ENCODE data around the gene SCP2.

DNA sequence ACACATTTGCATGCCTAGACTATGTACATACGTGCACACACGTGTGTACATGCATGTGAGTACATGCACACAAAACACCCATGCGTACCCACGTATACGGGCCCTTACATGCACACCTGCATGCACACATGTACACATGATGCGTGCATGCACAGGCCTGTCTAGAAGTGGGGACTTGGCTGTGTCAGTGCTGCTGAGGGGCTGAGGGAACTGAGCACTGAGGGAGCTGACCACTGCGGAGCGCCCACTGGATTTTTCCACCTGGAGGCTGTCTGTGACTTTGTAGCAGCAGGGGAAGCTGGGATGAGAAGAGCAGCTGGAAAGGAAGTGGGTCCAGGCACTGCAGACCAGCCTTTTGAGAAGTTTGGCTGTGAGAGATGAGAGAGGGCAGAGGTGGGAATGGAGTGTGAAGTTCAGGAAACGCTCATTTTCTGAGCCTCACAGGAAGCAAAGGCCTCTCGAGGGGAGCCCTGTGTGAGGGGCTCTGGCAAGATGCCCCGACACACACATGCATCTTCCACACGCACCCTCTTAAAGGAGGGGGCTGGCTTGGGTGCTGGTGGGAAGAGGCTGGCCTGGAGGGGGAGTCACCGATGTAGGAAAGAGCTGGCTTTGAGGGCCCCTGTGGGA is 155.9 kb downstream of the SCP2 start:
- TF ChIP-seq, protein P1, sequence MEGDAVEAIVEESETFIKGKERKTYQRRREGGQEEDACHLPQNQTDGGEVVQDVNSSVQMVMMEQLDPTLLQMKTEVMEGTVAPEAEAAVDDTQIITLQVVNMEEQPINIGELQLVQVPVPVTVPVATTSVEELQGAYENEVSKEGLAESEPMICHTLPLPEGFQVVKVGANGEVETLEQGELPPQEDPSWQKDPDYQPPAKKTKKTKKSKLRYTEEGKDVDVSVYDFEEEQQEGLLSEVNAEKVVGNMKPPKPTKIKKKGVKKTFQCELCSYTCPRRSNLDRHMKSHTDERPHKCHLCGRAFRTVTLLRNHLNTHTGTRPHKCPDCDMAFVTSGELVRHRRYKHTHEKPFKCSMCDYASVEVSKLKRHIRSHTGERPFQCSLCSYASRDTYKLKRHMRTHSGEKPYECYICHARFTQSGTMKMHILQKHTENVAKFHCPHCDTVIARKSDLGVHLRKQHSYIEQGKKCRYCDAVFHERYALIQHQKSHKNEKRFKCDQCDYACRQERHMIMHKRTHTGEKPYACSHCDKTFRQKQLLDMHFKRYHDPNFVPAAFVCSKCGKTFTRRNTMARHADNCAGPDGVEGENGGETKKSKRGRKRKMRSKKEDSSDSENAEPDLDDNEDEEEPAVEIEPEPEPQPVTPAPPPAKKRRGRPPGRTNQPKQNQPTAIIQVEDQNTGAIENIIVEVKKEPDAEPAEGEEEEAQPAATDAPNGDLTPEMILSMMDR (IDR thresholded peaks at IDR 0.05): no peak
- no peak for TF ChIP-seq POLR2A (IDR thresholded peaks at IDR 0.05)

Measured in right lobe of liver (tissue), 4 donors.